Measurements from ENCODE around the gene SMIM28.
"Not testable (repeated sequence)": the region's sequence is repeated elsewhere in the genome, so short reads cannot be mapped to it uniquely, and the experiment has no call there.

SMIM28 gene

GRCh38 chr6:138347864-138348263 is 29.8 kb upstream of the SMIM28 start:
- H3K27ac Mint-ChIP-seq, result no peak overlapping the region
- intact Hi-C loops (cut with micrococcal nuclease), result no loop called here

DNA sequence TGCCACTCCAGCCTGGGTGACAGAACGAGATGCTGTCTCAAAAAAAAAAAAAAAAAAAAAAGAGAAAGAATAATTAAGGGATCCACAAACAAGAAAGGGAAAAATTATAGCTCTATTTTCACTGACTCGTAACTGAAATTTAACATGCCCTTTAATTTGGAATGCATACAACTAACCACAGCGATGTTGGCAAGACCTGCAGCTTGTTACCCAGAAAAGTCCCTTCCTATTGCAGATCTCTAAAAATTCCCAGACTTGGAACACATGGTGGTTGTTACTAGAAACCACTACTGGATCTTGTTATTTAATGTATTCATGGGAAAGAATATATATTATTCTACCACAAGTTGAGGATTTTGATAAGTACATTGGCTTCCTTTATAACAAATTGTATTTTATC is 27.8 kb upstream of the SMIM28 start:
- H3K27me3 Mint-ChIP-seq, result peaks cover 5% of the 10 kb centered on the region
- intact Hi-C loops (cut with micrococcal nuclease), result no loop called here

More at GRCh38 chr6:138347864-138348263, 29.8 kb upstream of the SMIM28 start:
- no peaks in the 10 kb centered on the region for H3K9me3 Mint-ChIP-seq
- H3K36me3 Mint-ChIP-seq (ENCODE audit: low read depth), result no peaks in the 10 kb centered on the region
- no peaks in the 10 kb centered on the region for H3K4me1 Mint-ChIP-seq (ENCODE audit: low read depth)
- peaks cover 5% of the 10 kb centered on the region for H3K27me3 Mint-ChIP-seq
- no peak overlapping the region for H3K4me3 Mint-ChIP-seq

DNA sequence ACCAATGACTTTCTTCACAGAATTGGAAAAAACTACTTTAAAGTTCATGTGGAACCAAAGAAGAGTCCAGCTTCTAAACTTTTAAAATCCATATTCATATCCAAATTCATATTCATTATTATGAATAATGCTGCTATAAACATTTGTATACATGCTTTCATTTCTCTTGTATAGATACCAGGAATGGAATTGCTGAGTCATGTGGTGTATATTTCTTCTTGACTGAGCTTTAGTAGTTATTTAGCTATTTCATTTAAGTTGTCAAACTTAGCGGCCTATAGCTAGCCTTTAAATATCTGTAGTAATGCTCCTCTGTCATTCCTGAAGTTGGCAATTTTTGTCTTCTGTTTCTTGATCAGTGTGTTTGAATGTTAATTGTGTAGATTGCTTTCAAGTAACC is 19.8 kb upstream of the SMIM28 start:
- intact Hi-C loops (cut with micrococcal nuclease), result no loop called here
- Mint-ChIP-seq H3K27me3 (no peaks in the 10 kb centered on the region), H3K4me1 (ENCODE audit: low read depth) (no peaks in the 10 kb centered on the region), H3K4me3 (no peak overlapping the region), H3K27ac (no peak overlapping the region), H3K9me3 (no peaks in the 10 kb centered on the region), H3K36me3 (ENCODE audit: low read depth) (no peaks in the 10 kb centered on the region)

More for the DNA sequence above, 27.8 kb upstream of the SMIM28 start:
- no peaks in the 10 kb centered on the region for H3K9me3 Mint-ChIP-seq
- H3K4me1 Mint-ChIP-seq (ENCODE audit: low read depth), result no peaks in the 10 kb centered on the region
- H3K36me3 Mint-ChIP-seq (ENCODE audit: low read depth), result no peaks in the 10 kb centered on the region
- H3K27ac Mint-ChIP-seq, result no peak overlapping the region
- no peak overlapping the region for H3K4me3 Mint-ChIP-seq

- intact Hi-C loops (cut with micrococcal nuclease), result not testable (repeated sequence)
Observed at GRCh38 chr6:138368684-138369083, 9.0 kb upstream of the SMIM28 start.

GRCh38 chr6:138370631-138371451 is 6.9 kb upstream of the SMIM28 start:
- Mint-ChIP-seq H3K27me3 (peaks cover 1% of the 10 kb centered on the region), H3K4me3 (no peak overlapping the region), H3K36me3 (ENCODE audit: low read depth) (no peaks in the 10 kb centered on the region), H3K9me3 (peaks cover 9% of the 10 kb centered on the region), H3K4me1 (ENCODE audit: low read depth) (peaks cover 8% of the 10 kb centered on the region), H3K27ac (no peak overlapping the region)
- intact Hi-C loops (cut with micrococcal nuclease), result no loop called here

More at GRCh38 chr6:138368684-138369083, 9.0 kb upstream of the SMIM28 start:
- H3K27ac Mint-ChIP-seq; H3K36me3 Mint-ChIP-seq (ENCODE audit: low read depth); H3K27me3 Mint-ChIP-seq; H3K4me3 Mint-ChIP-seq; H3K4me1 Mint-ChIP-seq (ENCODE audit: low read depth); H3K9me3 Mint-ChIP-seq: not testable (repeated sequence)

DNA sequence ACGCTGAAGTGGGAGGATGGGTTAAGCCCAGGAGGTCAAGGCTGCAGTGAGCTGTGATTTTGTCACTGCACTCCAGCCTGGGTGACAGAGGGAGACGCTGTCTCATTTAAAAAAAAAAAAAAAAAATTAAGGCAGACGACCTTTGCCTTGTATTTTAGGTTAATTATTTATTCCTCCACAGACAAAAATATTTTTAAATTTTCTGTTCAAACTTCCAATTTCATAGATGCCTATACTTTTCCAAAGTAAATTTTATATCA is 6.3 kb upstream of the SMIM28 start:
- H3K36me3 Mint-ChIP-seq (ENCODE audit: low read depth), result no peaks in the 10 kb centered on the region
- no peak overlapping the region for H3K27ac Mint-ChIP-seq
- H3K9me3 Mint-ChIP-seq, result peaks cover 9% of the 10 kb centered on the region
- no peaks in the 10 kb centered on the region for H3K27me3 Mint-ChIP-seq
- H3K4me3 Mint-ChIP-seq, result no peak overlapping the region
- H3K4me1 Mint-ChIP-seq (ENCODE audit: low read depth), result peaks cover 8% of the 10 kb centered on the region
- intact Hi-C loops (cut with micrococcal nuclease), result no loop called here

DNA sequence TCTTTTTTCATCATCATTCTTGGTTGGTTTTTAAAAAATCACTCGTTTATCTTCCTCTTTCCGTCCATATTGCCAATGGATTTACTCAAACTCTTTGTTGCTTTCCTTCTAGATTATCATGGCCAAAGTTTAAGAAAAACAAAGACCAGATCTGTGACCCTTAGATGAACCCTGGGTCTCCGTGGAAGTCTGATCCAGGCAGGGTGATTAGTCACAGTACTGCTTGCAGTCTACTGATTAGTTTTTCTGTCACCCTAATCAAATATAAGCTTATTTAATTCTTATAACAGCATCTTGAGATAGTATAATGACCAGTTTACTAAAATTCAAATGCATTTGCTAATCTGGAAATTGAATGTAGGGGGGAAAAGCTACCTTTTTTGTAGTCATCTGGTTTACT is 6.0 kb upstream of the SMIM28 start:
- Mint-ChIP-seq H3K4me1 (ENCODE audit: low read depth) (peaks cover 8% of the 10 kb centered on the region), H3K36me3 (ENCODE audit: low read depth) (no peaks in the 10 kb centered on the region), H3K27ac (no peak overlapping the region), H3K9me3 (peaks cover 9% of the 10 kb centered on the region), H3K4me3 (no peak overlapping the region), H3K27me3 (no peaks in the 10 kb centered on the region)
- intact Hi-C loops (cut with micrococcal nuclease), result no loop called here

DNA sequence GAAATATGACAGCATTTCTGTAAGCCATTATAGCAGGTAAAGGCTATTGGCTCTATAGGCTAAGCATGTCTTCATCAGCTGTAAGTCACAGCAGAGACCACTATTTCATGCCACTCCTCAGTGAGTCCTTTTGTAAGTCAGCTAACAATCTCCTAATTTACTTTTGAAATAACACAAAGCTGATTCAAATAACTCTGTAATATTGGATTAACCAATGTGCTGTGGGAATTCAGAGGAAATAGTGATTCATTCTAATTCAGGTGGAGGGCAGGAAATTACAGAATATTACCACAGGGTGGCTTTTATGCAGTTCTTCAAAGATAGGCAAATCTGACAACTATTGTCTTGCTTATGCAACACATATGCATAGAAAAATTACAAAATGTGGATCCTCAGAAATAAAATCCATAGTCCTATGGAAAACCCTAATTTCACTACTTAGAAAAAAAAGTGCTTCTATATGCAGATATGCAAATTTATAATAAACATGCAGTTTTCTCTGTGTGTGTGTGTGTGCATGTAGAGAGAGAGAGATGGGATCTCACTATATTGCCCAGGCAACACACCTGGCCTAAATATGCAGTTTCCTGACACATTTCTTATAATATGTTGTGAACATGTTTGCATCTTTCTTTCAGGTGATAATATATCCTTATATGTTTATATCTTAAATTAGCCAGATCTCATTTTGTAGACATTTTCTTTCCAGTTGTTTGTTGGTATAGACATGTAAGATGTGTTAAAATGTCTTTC is 4.8 kb upstream of the SMIM28 start:
- H3K9me3 Mint-ChIP-seq, result peaks cover 2% of the 10 kb centered on the region
- H3K27ac Mint-ChIP-seq, result no peak overlapping the region
- no peaks in the 10 kb centered on the region for H3K36me3 Mint-ChIP-seq (ENCODE audit: low read depth)
- H3K27me3 Mint-ChIP-seq, result no peaks in the 10 kb centered on the region
- intact Hi-C loops (cut with micrococcal nuclease), result no loop called here
- peaks cover 8% of the 10 kb centered on the region for H3K4me1 Mint-ChIP-seq (ENCODE audit: low read depth)
- no peak overlapping the region for H3K4me3 Mint-ChIP-seq

- no peaks in the 10 kb centered on the region for H3K9me3 Mint-ChIP-seq
- H3K27me3 Mint-ChIP-seq, result no peaks in the 10 kb centered on the region
- H3K4me1 Mint-ChIP-seq (ENCODE audit: low read depth), result peaks cover 8% of the 10 kb centered on the region
- H3K4me3 Mint-ChIP-seq, result no peak overlapping the region
- no peaks in the 10 kb centered on the region for H3K36me3 Mint-ChIP-seq (ENCODE audit: low read depth)
- intact Hi-C loops (cut with micrococcal nuclease), result no loop called here
- H3K27ac Mint-ChIP-seq, result no peak overlapping the region
Observed at GRCh38 chr6:138374230-138374629, 3.5 kb upstream of the SMIM28 start.

DNA sequence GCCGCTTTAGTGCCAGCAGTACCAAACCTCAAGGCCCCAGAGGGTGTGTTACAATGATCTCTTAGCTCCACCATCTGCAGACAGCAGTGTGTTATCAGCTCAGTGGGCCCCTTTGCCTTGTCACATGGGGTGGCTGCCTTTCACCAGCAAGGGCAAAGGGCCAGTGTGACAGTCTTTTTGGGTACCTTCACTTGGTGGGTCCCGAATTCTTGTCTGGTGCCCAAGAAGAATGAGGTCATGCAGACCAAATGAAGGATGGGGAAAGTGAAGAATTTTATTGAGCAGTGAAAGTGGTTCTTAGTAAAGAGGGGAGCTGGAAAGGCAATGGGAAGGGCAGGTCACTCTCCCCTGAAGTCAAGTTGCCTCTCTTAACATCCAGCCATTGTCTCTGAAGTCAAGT is 2.9 kb upstream of the SMIM28 start:
- Mint-ChIP-seq H3K4me1 (ENCODE audit: low read depth) (peaks cover 8% of the 10 kb centered on the region), H3K4me3 (no peak overlapping the region), H3K9me3 (no peaks in the 10 kb centered on the region), H3K27me3 (no peaks in the 10 kb centered on the region), H3K27ac (no peak overlapping the region), H3K36me3 (ENCODE audit: low read depth) (no peaks in the 10 kb centered on the region)
- intact Hi-C loops (cut with micrococcal nuclease), result no loop called here

GRCh38 chr6:138377042-138377441 is 663 bp upstream of the SMIM28 start:
- Mint-ChIP-seq H3K9me3 (no peaks in the 10 kb centered on the region), H3K4me3 (no peak overlapping the region), H3K27me3 (no peaks in the 10 kb centered on the region), H3K4me1 (ENCODE audit: low read depth) (peaks cover 5% of the 10 kb centered on the region), H3K36me3 (ENCODE audit: low read depth) (no peaks in the 10 kb centered on the region), H3K27ac (no peak overlapping the region)
- intact Hi-C loops (cut with micrococcal nuclease), result no loop called here

GRCh38 chr6:138378463-138378862 is 758 bp downstream of the SMIM28 start:
- Mint-ChIP-seq H3K27ac (no peak overlapping the region), H3K4me1 (ENCODE audit: low read depth) (peaks cover 11% of the 10 kb centered on the region), H3K9me3 (no peaks in the 10 kb centered on the region), H3K36me3 (ENCODE audit: low read depth) (no peaks in the 10 kb centered on the region), H3K4me3 (no peak overlapping the region), H3K27me3 (no peaks in the 10 kb centered on the region)
- intact Hi-C loops (cut with micrococcal nuclease), result no loop called here

DNA sequence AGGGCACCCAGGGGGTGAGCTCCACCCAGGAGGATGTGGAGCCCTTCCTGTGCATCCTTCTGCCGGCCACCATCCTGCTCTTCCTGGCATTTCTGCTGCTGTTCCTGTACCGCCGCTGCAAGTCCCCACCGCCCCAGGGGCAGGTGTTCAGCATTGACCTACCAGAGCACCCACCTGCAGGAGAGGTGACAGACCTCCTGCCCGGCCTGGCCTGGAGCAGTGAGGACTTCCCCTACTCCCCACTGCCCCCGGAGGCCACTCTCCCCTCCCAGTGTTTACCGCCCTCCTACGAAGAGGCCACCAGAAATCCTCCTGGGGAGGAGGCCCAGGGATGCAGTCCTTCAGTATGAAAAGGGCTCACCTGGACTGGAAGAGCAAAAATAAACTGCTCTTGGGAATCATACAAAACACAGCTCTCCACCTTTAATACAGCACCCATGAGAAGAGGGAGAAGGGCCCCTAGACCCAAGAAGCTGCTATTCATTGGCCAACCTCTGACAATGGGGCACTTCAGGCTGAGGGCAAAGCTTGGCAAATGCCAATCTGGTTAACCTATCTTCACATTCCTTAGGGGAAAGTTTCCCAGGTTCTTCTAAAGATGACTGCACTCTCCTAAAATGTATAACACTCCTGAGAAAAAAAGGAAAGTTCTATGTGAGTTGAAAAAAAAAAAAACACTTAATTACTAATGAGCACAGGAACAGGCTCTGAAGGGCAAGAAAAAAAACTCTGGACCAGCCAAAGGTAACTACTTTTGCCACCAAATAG is 5.0 kb downstream of the SMIM28 start:
- no peaks in the 10 kb centered on the region for H3K36me3 Mint-ChIP-seq (ENCODE audit: low read depth)
- no peaks in the 10 kb centered on the region for H3K27me3 Mint-ChIP-seq
- H3K9me3 Mint-ChIP-seq, result no peaks in the 10 kb centered on the region
- no peak overlapping the region for H3K27ac Mint-ChIP-seq
- peaks cover 11% of the 10 kb centered on the region for H3K4me1 Mint-ChIP-seq (ENCODE audit: low read depth)
- no peak overlapping the region for H3K4me3 Mint-ChIP-seq
- intact Hi-C loops (cut with micrococcal nuclease), result no loop called here

DNA sequence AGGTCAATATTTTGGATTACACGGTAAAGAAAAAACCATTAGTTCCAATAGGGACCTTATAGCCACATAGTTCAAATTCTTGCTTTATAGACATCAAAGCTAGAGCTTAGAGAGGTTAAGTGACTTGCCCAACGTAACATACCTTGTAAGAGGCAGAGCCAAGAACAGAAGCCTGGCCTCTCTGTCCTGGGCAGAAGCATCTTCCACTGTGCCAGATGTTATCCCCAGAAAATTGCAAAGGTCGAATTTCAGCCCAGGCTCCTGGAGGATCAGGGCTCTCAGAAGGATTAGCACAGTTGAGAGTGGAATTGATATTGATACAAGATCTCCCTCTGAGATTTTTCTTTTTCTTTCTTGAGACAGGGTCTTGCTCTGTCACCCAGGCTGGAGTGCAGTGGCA is 6.1 kb downstream of the SMIM28 start:
- no peaks in the 10 kb centered on the region for H3K36me3 Mint-ChIP-seq (ENCODE audit: low read depth)
- no peak overlapping the region for H3K4me3 Mint-ChIP-seq
- no peaks in the 10 kb centered on the region for H3K9me3 Mint-ChIP-seq
- no peak overlapping the region for H3K27ac Mint-ChIP-seq
- peaks cover 11% of the 10 kb centered on the region for H3K4me1 Mint-ChIP-seq (ENCODE audit: low read depth)
- intact Hi-C loops (cut with micrococcal nuclease), result no loop called here
- H3K27me3 Mint-ChIP-seq, result no peaks in the 10 kb centered on the region

Measured in dendritic cell treated with granulocyte-macrophage colony-stimulating factor and Interleukin-4, amounts not matched to agents 40 ng/mL and 50 ng/mL, for 4 days (primary cell).